Left lung (tissue), 10 donors: Measurements from ENCODE around the gene NENF. TPM values are rescaled to one million over a fixed set of nuclear protein-coding genes. Genes with fewer than 3 reads are reported as not detected.

Experiments
- ATAC-seq: fragments of 200-7000 bp; cut with Tn5 transposase; one replicate; pipeline ENCODE4 v1.9.1; 2020; ENCODE audit warnings: moderate library complexity
- DNase-seq, 4 donors: peaks; one replicate each; pipeline ENCODE4 v3.0.0-alpha.2; 2013 to 2020
- H3K27ac ChIP-seq, 2 donors: fragments of 200-600 bp; sonication (generic) in 1 of 2; one replicate each; pipeline versions ENCODE4 v1.5.0 to v1.8.0; 2020 to 2021
- H3K27me3 ChIP-seq, 2 donors: fragments of 200-600 bp; sonication (generic) in 1 of 2; one replicate each; pipeline versions ENCODE4 v1.5.0 to v1.8.0; 2020 to 2021
- H3K36me3 ChIP-seq, 2 donors: fragments of 200-600 bp; sonication (generic) in 1 of 2; one replicate each; pipeline versions ENCODE4 v1.5.0 to v1.8.0; 2020 to 2021
- H3K4me1 ChIP-seq, 2 donors: fragments of 200-600 bp; one replicate each; pipeline ENCODE4 v1.8.0; 2021
- H3K4me3 ChIP-seq, 2 donors: fragments of 200-600 bp; sonication (generic) in 1 of 2; one replicate each; pipeline versions ENCODE4 v1.5.0 to v1.8.0; 2020 to 2021; ENCODE audit warnings: mild to moderate bottlenecking in 1 of 2
- H3K9me3 ChIP-seq, 2 donors: fragments of 200-600 bp; sonication (generic) in 1 of 2; one replicate each; pipeline versions ENCODE4 v1.5.0 to v1.8.0; 2020 to 2021
- CTCF ChIP-seq, 2 donors: fragments of 200-600 bp; sonication (generic) in 1 of 2; IDR thresholded peaks; one replicate each; pipeline versions ENCODE4 v1.5.0 to v1.8.0; 2021; ENCODE audit warnings: antibody characterized with exemption in 2 of 2
- intact Hi-C, 2 donors: fragments of 100-400 bp; cut with DNase I; formaldehyde crosslinking; loops; one replicate each; pipeline versions ENCODE4 v1.11.2 to v1.14.2; 2022
- polyA plus RNA-seq, 6 donors: library from polyadenylated mRNA; unstranded; fragments of 120-200 nt; gene quantifications; one replicate each; pipeline ENCODE4 v1.2.1, GENCODE V29; 2013; ENCODE audit not compliant: insufficient read length in 6 of 6
- total RNA-seq, 2 donors: library from RNA; stranded (reverse); fragmentation: NEBNext Ultra II Directional; extraction: Animal tissue kit (Norgen Biotek cat#: 25700); gene quantifications; one replicate each; pipeline ENCODE4 v1.2.1, GENCODE V29; 2021
- donor health status: DM: no; HTN: yes; CAD: no.
- donor health status: DM: no; HTN: no; CAD: no.

The NENF gene
- total and polyA plus RNA-seq, 8 donors: 43.2 to 54.4 (median 48.1) TPM

GRCh38 chr1:212437179-212437798 lies 4.6 kb downstream of the NENF start:
- ATAC-seq: no peak
- Histone ChIP-seq H3K4me1 (peaks cover 0 to 15% of the 10 kb centered on the region in 2 donors), H3K9me3 (no peaks in the 10 kb centered on the region), H3K27ac (no peak overlapping the region), H3K4me3 (no peak overlapping the region), H3K36me3 (no peaks in the 10 kb centered on the region), H3K27me3 (no peaks in the 10 kb centered on the region)
- TF ChIP-seq CTCF (IDR thresholded peaks at IDR 0.05): no peak
- intact Hi-C loops: no loop called here
- DNase-seq: no peak

GRCh38 chr1:212438831-212439237 lies 6.1 kb downstream of the NENF start:
- intact Hi-C loops: no loop called here
- TF ChIP-seq CTCF (IDR thresholded peaks at IDR 0.05): no peak
- Histone ChIP-seq H3K9me3 (no peaks in the 10 kb centered on the region), H3K4me1 (peaks cover 0 to 7% of the 10 kb centered on the region in 2 donors), H3K36me3 (no peaks in the 10 kb centered on the region), H3K4me3 (no peak overlapping the region), H3K27me3 (no peaks in the 10 kb centered on the region), H3K27ac (no peak overlapping the region)
- no peak for ATAC-seq
- no peak for DNase-seq

GRCh38 chr1:212440419-212440818 lies 7.7 kb downstream of the NENF start:
- H3K4me1 ChIP-seq: no peaks in the 10 kb centered on the region
- H3K4me3 ChIP-seq: no peak overlapping the region
- no peak for TF ChIP-seq CTCF (IDR thresholded peaks at IDR 0.05)
- H3K27me3 ChIP-seq: no peaks in the 10 kb centered on the region
- no peak overlapping the region for H3K27ac ChIP-seq
- ATAC-seq: no peak
- no peak for DNase-seq
- peaks cover 0 to 3% of the 10 kb centered on the region in 2 donors for H3K36me3 ChIP-seq
- no peaks in the 10 kb centered on the region for H3K9me3 ChIP-seq
- intact Hi-C loops: no loop called here

GRCh38 chr1:212442408-212442807 lies 9.7 kb downstream of the NENF start:
- Histone ChIP-seq H3K4me3 (no peak overlapping the region), H3K27ac (no peak overlapping the region), H3K9me3 (no peaks in the 10 kb centered on the region), H3K36me3 (peaks cover 0 to 15% of the 10 kb centered on the region in 2 donors), H3K27me3 (no peaks in the 10 kb centered on the region), H3K4me1 (no peaks in the 10 kb centered on the region)
- intact Hi-C loops: no loop called here
- TF ChIP-seq CTCF (IDR thresholded peaks at IDR 0.05): no peak
- no peak for DNase-seq
- no peak for ATAC-seq

GRCh38 chr1:212446333-212446732 lies 13.6 kb downstream of the NENF start:
- ATAC-seq: no peak
- TF ChIP-seq CTCF (IDR thresholded peaks at IDR 0.05): no peak
- Histone ChIP-seq H3K27ac (no peak overlapping the region), H3K9me3 (no peaks in the 10 kb centered on the region), H3K27me3 (no peaks in the 10 kb centered on the region), H3K4me3 (no peak overlapping the region), H3K36me3 (peaks cover 0 to 15% of the 10 kb centered on the region in 2 donors), H3K4me1 (no peaks in the 10 kb centered on the region)
- DNase-seq: no peak
- intact Hi-C loops: no loop called here
